GM06990 (cell line): ENCODE measurements around the gene AKIRIN2.

Source experiments
- DNase-seq: peaks from one replicate; pipeline ENCODE4 v3.0.0-alpha.2; 2011; ENCODE audit not compliant: insufficient read length; ENCODE audit errors: extremely low read depth
- H3K27me3 ChIP-seq: replicated peaks from 2 replicates; pipeline ENCODE4 v1.6.0; 2011; ENCODE audit warnings: low read length; ENCODE audit not compliant: control insufficient read depth, insufficient read depth
- H3K36me3 ChIP-seq: 2 replicates; pipeline ENCODE4 v1.5.1; 2011; ENCODE audit warnings: low read length; ENCODE audit not compliant: control insufficient read depth, insufficient read depth
- H3K4me3 ChIP-seq: replicated peaks from 2 replicates; pipeline ENCODE4 v1.5.1; 2011; ENCODE audit warnings: low read depth, mild to moderate bottlenecking, control low read depth, low read length
- TF ChIP-seq, protein P1 (sequence below): IDR thresholded peaks from 2 replicates; pipeline ENCODE4 v1.5.1; 2011; ENCODE audit warnings: low read length, control low read depth, mild to moderate bottlenecking, inconsistent platforms; ENCODE audit not compliant: insufficient read depth, poor library complexity, severe bottlenecking

Gene AKIRIN2

DNA sequence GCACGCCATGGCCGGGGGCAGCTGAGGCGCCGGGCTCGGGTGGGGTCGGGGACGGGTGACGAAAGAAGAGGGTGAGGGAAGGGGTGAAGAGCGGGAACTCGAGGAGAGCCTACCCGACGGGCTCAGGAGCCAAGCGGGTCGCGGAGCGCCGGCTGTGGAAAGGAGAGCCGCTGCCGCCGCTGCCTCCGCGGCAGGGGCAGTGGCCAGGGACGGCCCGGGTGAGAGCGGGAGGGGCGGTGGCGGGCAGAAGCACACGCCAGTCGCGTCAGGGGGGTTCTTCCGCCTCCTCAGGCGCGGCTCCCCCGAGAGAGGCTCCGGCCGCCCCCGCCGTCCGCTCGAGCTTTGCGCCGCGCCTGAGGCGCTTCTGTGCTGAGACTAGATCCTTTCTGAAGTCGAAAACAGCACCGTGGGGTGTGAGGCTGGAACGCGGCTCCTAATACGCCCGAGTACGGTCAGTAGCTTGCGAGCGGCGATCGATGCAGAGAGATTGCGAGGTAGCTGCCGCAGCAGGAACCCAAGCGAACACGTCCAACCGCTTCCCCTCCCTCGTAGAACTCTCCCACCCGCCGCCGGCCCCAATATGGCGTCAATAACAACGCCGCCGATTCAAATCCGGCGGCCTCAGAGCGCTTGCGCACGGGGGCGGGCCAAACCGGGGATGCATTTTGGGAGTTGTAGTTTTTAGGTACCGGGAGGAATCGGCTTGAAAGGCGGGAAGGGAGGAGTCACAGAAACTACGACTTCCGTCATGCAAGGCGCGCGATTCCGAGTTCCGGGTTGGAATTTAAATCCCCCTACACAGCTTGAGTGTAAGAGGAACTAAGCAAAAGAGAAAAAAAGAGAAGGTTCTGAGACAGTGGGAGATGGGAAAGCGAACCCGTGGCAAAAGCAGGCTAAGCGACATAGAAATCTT, at the start of gene AKIRIN2:
Gene AKIRIN2, minus strand, starts transcription at position 558 of the 913 bp plus-strand sequence. Its CDS starts 549 bp downstream, at position 9.
- peak; percentile 99 for DNase-seq
- H3K36me3 ChIP-seq = no peaks in the 10 kb centered on the region
- no peaks in the 10 kb centered on the region for H3K27me3 ChIP-seq
- TF ChIP-seq, protein P1, sequence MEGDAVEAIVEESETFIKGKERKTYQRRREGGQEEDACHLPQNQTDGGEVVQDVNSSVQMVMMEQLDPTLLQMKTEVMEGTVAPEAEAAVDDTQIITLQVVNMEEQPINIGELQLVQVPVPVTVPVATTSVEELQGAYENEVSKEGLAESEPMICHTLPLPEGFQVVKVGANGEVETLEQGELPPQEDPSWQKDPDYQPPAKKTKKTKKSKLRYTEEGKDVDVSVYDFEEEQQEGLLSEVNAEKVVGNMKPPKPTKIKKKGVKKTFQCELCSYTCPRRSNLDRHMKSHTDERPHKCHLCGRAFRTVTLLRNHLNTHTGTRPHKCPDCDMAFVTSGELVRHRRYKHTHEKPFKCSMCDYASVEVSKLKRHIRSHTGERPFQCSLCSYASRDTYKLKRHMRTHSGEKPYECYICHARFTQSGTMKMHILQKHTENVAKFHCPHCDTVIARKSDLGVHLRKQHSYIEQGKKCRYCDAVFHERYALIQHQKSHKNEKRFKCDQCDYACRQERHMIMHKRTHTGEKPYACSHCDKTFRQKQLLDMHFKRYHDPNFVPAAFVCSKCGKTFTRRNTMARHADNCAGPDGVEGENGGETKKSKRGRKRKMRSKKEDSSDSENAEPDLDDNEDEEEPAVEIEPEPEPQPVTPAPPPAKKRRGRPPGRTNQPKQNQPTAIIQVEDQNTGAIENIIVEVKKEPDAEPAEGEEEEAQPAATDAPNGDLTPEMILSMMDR = no peak
- peak within 1 kb of the TSS; percentile 98 for H3K4me3 ChIP-seq

DNA sequence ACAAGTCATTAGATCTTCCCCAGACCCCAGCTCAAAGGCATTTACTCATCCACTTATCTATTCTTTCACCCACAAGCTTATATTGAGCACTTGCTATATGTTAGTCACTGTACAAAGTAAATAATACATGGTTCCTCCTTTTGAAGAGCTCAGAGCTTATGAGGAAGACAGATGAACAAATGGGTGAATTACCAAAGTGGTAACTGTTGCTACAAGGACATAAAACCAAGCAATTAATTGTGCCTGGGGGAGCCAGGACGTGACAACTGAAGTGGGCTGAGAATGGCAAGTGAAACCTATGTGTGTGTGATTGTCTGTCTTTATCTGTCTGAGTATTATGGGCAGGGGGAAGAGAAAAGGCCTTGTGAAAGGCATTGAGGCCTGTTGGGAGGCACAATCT, 45.6 kb upstream of the AKIRIN2 start:
- peak; percentile 27 for DNase-seq
- Histone ChIP-seq H3K27me3 (no peaks in the 10 kb centered on the region), H3K36me3 (no peaks in the 10 kb centered on the region), H3K4me3 (no peak overlapping the region)
- TF ChIP-seq, protein P1 = no peak

DNA sequence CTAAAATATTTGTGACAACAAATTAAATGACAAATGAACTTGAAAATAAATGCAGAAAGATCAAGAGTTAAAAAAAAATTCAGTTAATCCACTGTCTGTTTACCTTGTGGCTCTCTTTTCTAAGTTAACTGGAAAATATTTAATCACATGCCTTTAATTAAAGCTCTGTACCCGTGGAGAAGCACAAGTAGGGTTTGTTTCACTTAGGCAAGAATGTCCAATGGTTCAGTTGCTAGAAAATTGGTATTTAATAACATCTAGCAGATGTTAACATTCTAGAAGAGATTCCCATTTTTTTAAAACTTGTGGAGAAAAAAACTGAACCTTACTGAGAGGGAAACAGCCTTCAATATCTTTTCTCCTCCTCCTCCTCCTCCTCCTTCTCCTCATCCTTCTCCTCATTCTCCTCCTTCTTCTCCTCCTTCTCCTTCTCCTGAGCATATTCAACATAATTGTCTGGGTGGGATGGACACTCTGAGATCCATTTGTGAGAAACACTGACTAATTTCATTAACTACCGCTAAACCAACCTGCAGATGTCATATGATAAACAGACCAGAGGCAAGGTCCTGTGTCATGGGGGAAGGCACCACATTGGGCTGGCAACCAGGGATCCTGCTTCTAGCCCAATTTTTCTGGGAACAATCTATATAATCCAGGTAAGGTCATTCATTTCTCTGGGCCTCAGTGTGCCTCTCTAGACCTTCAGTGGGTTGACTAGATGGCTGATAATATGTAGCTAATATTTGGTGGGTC, 44.1 kb upstream of the AKIRIN2 start:
- H3K27me3 ChIP-seq = no peaks in the 10 kb centered on the region
- no peaks in the 10 kb centered on the region for H3K36me3 ChIP-seq
- no peak overlapping the region for H3K4me3 ChIP-seq
- TF ChIP-seq, protein P1 = no peak
- no peak for DNase-seq

DNA sequence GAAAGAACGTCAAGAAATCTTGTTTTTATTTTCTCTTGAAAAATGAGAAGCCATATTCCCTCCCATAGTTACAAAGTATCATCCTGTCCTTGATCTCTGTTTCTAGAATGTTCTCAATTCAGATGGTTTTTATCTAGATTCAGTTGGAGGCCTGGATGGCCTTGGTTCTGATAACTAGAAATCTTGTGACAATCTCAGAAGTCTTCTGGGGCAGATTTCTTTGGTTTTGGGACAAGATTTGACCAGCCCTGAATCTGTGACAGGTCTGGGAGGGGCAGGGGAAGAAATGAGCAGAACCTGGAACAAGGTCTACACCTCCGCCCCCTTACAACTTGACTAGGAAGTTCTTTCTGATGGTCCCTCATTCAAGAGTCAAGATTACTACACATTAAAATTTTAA, 41.4 kb upstream of the AKIRIN2 start:
- H3K4me3 ChIP-seq = no peak overlapping the region
- TF ChIP-seq, protein P1 = no peak
- no peaks in the 10 kb centered on the region for H3K36me3 ChIP-seq
- DNase-seq = no peak
- H3K27me3 ChIP-seq = no peaks in the 10 kb centered on the region

DNA sequence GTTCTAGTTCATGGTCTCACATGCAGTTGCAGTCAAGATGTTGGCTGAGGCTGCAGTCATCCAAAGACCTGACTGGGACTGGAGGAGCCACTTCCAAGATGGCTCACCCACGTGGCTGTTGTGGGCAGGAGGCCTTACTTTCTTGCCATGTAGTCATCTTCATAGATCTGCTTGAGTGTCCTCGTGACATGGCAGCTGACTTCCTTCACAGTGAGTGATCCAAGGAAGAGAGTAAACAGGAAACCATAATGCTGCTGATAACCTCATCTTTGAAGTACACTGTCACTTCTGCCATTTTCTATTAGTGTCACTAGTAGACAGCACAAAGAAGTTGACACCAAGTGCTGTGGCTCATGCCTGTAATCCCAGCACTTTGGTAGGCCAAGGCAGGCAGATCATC, 40.1 kb upstream of the AKIRIN2 start:
- Histone ChIP-seq H3K4me3 (no peak overlapping the region), H3K27me3 (no peaks in the 10 kb centered on the region), H3K36me3 (no peaks in the 10 kb centered on the region)
- TF ChIP-seq, protein P1 = no peak
- peak; percentile 71 for DNase-seq
